ENCODE results near the gene TMPRSS11E. TPM values are rescaled to one million over a fixed set of nuclear protein-coding genes. Genes with fewer than 3 reads are reported as not detected.

Gene TMPRSS11E
- polyA plus RNA-seq, 3 donors: not detected

DNA sequence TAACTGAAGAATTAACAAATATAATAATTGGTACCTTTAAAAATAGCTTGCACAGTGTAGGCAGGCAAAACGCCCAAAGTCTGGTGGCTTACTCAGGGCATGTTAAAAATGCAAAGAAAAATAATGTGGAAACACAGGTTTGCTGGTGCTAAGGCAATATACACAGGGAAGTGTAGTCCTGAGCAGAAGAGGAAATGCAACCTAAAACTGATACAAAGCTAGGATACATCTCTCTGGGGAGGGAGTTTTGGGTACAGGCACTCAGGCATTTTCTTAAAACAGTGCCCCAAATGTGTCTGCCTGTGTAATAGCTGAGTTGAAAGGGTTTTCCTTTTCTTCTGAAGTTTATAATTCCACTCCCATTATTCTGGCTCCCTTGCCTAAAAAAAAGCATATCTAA lies 47.4 kb downstream of the TMPRSS11E start:
- DNase-seq: no peak
- Histone ChIP-seq H3K9ac (ENCODE audit: insufficient read depth, low read length, poor library complexity, severe bottlenecking) (peak overlapping the region; percentile 9), H3K4me2 (replicated peaks; ENCODE audit: extremely low read depth, low read length, poor library complexity, severe bottlenecking) (peak overlapping the region; percentile 36), H3K27ac (ENCODE audit: low read depth in 1 of 2, low read length in 2 of 2) (peak overlapping the region in 1 of 2 donors; percentile 27), H3K27me3 (ENCODE audit: control insufficient read depth in 2 of 2, insufficient read depth in 2 of 2, low read length in 2 of 2) (no peaks in the 10 kb centered on the region), H2AFZ (ENCODE audit: insufficient read depth, low read depth, low read length, poor library complexity, severe bottlenecking) (peak overlapping the region; percentile 26), H3K36me3 (replicated peaks in 1 of 2; ENCODE audit: control insufficient read depth in 1 of 2, insufficient read depth in 2 of 2, low read length in 2 of 2) (no peaks in the 10 kb centered on the region), H3K9me3 (replicated peaks in 1 of 2; ENCODE audit: control insufficient read depth in 1 of 2, insufficient read depth in 1 of 2, low read length in 2 of 2) (no peaks in the 10 kb centered on the region), H3K4me3 (replicated peaks in 1 of 3; ENCODE audit: low read depth in 2 of 3, low read length in 3 of 3) (no peak overlapping the region), H3K79me2 (ENCODE audit: insufficient read depth, low read length) (no peaks in the 10 kb centered on the region), H3K4me1 (ENCODE audit: control insufficient read depth in 1 of 2, insufficient read depth in 2 of 2, low read length in 2 of 2) (peaks cover 6 to 12% of the 10 kb centered on the region in 2 donors), H4K20me1 (ENCODE audit: insufficient read depth, low read length) (no peaks in the 10 kb centered on the region)
- no peaks in the 10 kb centered on the region for H3K36me3 Mint-ChIP-seq
- no CpG with 5 or more reads among the region's 1 CpG for WGBS (ENCODE audit: insufficient coverage)
- H3K4me1 Mint-ChIP-seq: peaks cover 14% of the 10 kb centered on the region
- intact Hi-C loops (cut with micrococcal nuclease): no loop called here
- H3K4me3 Mint-ChIP-seq: no peak overlapping the region
- TF ChIP-seq, protein P1, sequence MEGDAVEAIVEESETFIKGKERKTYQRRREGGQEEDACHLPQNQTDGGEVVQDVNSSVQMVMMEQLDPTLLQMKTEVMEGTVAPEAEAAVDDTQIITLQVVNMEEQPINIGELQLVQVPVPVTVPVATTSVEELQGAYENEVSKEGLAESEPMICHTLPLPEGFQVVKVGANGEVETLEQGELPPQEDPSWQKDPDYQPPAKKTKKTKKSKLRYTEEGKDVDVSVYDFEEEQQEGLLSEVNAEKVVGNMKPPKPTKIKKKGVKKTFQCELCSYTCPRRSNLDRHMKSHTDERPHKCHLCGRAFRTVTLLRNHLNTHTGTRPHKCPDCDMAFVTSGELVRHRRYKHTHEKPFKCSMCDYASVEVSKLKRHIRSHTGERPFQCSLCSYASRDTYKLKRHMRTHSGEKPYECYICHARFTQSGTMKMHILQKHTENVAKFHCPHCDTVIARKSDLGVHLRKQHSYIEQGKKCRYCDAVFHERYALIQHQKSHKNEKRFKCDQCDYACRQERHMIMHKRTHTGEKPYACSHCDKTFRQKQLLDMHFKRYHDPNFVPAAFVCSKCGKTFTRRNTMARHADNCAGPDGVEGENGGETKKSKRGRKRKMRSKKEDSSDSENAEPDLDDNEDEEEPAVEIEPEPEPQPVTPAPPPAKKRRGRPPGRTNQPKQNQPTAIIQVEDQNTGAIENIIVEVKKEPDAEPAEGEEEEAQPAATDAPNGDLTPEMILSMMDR (IDR thresholded peaks at IDR 0.05): no peak
- H3K27ac Mint-ChIP-seq: peak overlapping the region in 1 of 7 donors; percentile 58
- H3K9me3 Mint-ChIP-seq: peaks cover 0 to 3% (median 0%) of the 10 kb centered on the region in 7 donors
- H3K27me3 Mint-ChIP-seq (ENCODE audit: low read depth in 3 of 3): no peaks in the 10 kb centered on the region

DNA sequence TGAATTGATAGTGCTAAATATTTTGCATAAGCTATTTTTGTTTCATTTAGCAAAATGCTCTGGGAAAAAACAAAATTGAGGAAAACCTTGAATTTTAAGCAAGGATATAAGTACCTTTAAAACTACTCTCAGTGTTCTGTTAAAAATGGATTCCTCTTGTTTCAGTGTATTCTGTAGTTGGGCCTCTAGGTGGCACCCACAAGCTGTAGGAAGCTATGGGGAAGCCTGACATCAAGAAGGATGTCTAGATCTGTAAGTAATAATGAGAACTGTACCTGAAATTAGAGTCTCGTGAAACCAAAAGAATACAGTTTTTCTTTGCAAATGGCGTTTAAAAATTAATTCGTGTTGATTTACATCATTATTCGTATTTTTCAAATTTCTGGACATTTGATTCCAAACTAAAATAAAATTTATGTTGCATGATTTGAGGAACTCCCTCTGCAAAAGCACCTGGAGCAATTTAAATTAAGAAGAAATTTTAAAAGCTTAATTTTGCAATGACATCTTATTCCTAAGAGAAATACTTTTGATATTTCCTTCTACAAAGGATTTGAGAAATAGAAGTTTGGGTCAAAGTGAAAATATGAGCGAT lies 51.2 kb downstream of the TMPRSS11E start:
- TF ChIP-seq, protein P1 (IDR thresholded peaks at IDR 0.05): peak; percentile 85
- Histone ChIP-seq H3K79me2 (ENCODE audit: insufficient read depth, low read length) (no peaks in the 10 kb centered on the region), H3K27me3 (ENCODE audit: control insufficient read depth in 2 of 2, insufficient read depth in 2 of 2, low read length in 2 of 2) (no peaks in the 10 kb centered on the region), H3K4me1 (ENCODE audit: control insufficient read depth in 1 of 2, insufficient read depth in 2 of 2, low read length in 2 of 2) (peaks cover 6 to 12% of the 10 kb centered on the region in 2 donors), H3K27ac (ENCODE audit: low read depth in 1 of 2, low read length in 2 of 2) (no peak overlapping the region), H3K4me3 (replicated peaks in 1 of 3; ENCODE audit: low read depth in 2 of 3, low read length in 3 of 3) (no peak overlapping the region), H3K36me3 (replicated peaks in 1 of 2; ENCODE audit: control insufficient read depth in 1 of 2, insufficient read depth in 2 of 2, low read length in 2 of 2) (no peaks in the 10 kb centered on the region), H4K20me1 (ENCODE audit: insufficient read depth, low read length) (no peaks in the 10 kb centered on the region), H2AFZ (ENCODE audit: insufficient read depth, low read depth, low read length, poor library complexity, severe bottlenecking) (no peak overlapping the region), H3K9ac (ENCODE audit: insufficient read depth, low read length, poor library complexity, severe bottlenecking) (no peak overlapping the region), H3K9me3 (replicated peaks in 1 of 2; ENCODE audit: control insufficient read depth in 1 of 2, insufficient read depth in 1 of 2, low read length in 2 of 2) (no peaks in the 10 kb centered on the region), H3K4me2 (replicated peaks; ENCODE audit: extremely low read depth, low read length, poor library complexity, severe bottlenecking) (no peak overlapping the region)
- no peak overlapping the region for H3K4me3 Mint-ChIP-seq
- no peaks in the 10 kb centered on the region for H3K36me3 Mint-ChIP-seq
- H3K27me3 Mint-ChIP-seq (ENCODE audit: low read depth in 3 of 3): no peaks in the 10 kb centered on the region
- intact Hi-C loops (cut with micrococcal nuclease): no loop called here
- no peak overlapping the region for H3K27ac Mint-ChIP-seq
- WGBS (ENCODE audit: insufficient coverage): no CpG with 5 or more reads among the region's 5 CpGs
- H3K9me3 Mint-ChIP-seq: peaks cover 0 to 3% (median 0%) of the 10 kb centered on the region in 7 donors
- peaks cover 14% of the 10 kb centered on the region for H3K4me1 Mint-ChIP-seq
- DNase-seq: peak; percentile 12 to 33 (median 12)
